HL-60 (cell line): ENCODE results near the gene RNF144A.

Experiments
- DNase-seq, 2 experiments: peaks; one replicate each; pipeline ENCODE4 v3.0.0-alpha.2; 2010 to 2020; ENCODE audit warnings: low read depth in 1 of 2, low spot score in 1 of 2
- H3K27ac ChIP-seq: fragments of 250-450 bp; sonication (Bioruptor Pico); replicated peaks from 2 replicates; pipeline ENCODE4 v1.5.1; 2020; ENCODE audit warnings: mild to moderate bottlenecking, moderate library complexity
- H3K27me3 ChIP-seq: fragments of 250-450 bp; sonication (Bioruptor Pico); 2 replicates; pipeline ENCODE4 v1.5.1; 2021; ENCODE audit warnings: mild to moderate bottlenecking, moderate library complexity; ENCODE audit not compliant: insufficient read depth, poor library complexity, severe bottlenecking
- H3K4me3 ChIP-seq: replicated peaks from 2 replicates; pipeline ENCODE4 v1.5.1; 2011; ENCODE audit warnings: mild to moderate bottlenecking, control low read depth, low read length; ENCODE audit not compliant: insufficient read depth
- CTCF ChIP-seq: IDR thresholded peaks from one replicate; pipeline ENCODE4 v1.5.1; 2011; ENCODE audit warnings: low read length, control low read depth, inconsistent platforms; ENCODE audit not compliant: insufficient read depth
- GABPA ChIP-seq: IDR thresholded peaks from 2 replicates; pipeline ENCODE4 v1.6.1; 2012; ENCODE audit warnings: low read depth
- POLR2AphosphoS5 ChIP-seq: IDR thresholded peaks from 2 replicates; pipeline ENCODE4 v1.6.1; 2012; ENCODE audit warnings: low read depth
- SPI1 ChIP-seq: IDR thresholded peaks from 2 replicates; pipeline ENCODE4 v1.6.1; 2012; ENCODE audit warnings: low read depth, mild to moderate bottlenecking, borderline replicate concordance
- TF ChIP-seq, protein P1 (sequence below): IDR thresholded peaks from 2 replicates; pipeline ENCODE4 v1.6.1; 2012; ENCODE audit warnings: low read depth; ENCODE audit not compliant: insufficient replicate concordance

RNF144A gene

DNA sequence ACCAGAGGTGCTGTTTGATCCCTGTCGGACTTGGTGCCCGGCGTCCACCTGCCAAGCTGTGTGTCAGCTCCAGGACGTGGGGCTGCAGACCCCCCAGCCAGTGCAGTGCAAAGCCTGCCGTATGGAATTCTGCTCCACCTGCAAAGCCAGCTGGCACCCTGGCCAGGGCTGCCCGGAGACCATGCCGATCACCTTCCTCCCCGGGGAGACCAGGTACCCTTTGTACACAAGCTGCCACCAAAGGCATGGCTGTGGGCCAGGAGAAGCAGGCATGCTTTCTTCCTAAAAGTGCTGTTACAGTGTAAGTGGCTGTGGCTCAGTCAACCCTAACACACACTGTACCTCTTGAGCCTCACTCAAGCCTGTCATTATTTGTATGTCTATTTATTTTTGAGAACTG is 103.3 kb downstream of the RNF144A start:
- no peak overlapping the region for H3K27ac ChIP-seq
- TF ChIP-seq SPI1 (no peak), CTCF (no peak), GABPA (no peak), POLR2AphosphoS5 (no peak)
- TF ChIP-seq, protein P1, sequence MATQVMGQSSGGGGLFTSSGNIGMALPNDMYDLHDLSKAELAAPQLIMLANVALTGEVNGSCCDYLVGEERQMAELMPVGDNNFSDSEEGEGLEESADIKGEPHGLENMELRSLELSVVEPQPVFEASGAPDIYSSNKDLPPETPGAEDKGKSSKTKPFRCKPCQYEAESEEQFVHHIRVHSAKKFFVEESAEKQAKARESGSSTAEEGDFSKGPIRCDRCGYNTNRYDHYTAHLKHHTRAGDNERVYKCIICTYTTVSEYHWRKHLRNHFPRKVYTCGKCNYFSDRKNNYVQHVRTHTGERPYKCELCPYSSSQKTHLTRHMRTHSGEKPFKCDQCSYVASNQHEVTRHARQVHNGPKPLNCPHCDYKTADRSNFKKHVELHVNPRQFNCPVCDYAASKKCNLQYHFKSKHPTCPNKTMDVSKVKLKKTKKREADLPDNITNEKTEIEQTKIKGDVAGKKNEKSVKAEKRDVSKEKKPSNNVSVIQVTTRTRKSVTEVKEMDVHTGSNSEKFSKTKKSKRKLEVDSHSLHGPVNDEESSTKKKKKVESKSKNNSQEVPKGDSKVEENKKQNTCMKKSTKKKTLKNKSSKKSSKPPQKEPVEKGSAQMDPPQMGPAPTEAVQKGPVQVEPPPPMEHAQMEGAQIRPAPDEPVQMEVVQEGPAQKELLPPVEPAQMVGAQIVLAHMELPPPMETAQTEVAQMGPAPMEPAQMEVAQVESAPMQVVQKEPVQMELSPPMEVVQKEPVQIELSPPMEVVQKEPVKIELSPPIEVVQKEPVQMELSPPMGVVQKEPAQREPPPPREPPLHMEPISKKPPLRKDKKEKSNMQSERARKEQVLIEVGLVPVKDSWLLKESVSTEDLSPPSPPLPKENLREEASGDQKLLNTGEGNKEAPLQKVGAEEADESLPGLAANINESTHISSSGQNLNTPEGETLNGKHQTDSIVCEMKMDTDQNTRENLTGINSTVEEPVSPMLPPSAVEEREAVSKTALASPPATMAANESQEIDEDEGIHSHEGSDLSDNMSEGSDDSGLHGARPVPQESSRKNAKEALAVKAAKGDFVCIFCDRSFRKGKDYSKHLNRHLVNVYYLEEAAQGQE: no peak
- H3K27me3 ChIP-seq: no peaks in the 10 kb centered on the region
- DNase-seq: no peak
- H3K4me3 ChIP-seq: no peak overlapping the region

DNA sequence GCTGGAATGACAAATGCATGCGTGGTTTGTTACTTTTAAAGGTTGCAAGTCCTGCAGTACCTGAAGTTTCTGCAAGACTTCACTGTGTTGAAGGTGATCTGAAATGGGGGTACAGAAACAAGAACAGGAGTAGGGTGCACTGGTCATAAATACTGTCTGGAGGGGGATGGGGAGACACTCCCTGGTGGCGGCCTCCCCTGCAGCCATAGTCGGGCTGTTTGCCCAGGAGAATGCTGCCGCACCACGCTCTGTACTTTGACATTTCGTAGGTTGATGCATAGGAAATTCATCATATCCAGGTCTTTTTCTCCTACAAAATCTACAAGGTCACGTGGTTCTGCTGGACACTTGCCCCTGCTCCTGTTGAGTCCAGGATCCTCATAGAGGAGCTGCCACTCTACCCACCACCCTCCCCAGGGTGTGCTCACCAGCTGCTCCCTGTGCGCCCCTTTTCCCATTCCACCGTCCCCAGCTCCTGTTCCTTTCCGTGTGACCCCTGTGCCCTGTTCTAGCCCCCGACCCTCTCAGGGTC is 103.8 kb downstream of the RNF144A start:
- H3K27ac ChIP-seq: no peak overlapping the region
- DNase-seq: no peak
- no peak for TF ChIP-seq SPI1
- TF ChIP-seq POLR2AphosphoS5: no peak
- TF ChIP-seq, protein P1: no peak
- no peak for TF ChIP-seq CTCF
- no peak for TF ChIP-seq GABPA
- no peaks in the 10 kb centered on the region for H3K27me3 ChIP-seq
- H3K4me3 ChIP-seq: no peak overlapping the region

DNA sequence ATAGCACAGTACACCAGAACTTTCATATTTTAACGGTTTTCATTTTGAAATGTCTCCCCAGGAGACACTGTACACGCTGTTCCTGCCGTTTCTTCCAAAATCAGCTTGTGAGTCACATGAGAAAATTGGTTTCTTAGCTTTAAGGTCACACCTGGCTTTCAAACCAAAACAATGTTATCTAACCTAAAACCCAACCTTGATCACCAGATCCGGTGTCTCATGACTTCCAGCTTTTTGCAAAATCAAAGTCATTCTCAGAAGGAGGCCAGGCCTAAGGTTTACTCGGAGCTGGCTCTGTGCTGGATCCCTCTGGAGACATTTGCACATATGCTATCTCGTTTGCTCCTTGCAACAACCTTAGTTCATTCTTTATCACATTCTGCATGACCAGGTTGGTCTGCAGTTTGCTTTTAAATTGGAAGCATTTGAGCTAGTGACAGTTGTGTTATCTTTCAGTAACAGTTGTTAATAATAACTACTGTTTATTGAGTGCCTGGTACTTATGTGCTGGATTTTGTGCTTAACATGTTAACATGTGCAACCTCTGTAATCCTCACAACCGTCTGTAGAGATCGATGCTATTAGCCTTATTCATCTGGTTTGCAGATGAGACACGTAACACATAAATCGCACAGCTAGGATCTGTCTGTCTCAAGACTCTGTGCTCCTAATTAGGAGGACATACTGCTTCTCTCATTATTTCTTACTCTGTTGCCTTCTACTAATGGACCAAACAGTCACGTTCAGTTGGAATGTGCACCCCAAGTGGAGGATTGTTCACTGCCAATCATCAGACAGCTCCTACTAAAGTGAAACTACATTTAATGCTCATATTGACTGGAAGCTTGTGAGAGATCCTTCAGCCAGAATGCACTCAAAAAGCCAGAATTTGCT is 105.5 kb downstream of the RNF144A start:
- DNase-seq: no peak
- no peak for TF ChIP-seq GABPA
- no peak for TF ChIP-seq CTCF
- TF ChIP-seq SPI1: no peak
- TF ChIP-seq POLR2AphosphoS5: no peak
- TF ChIP-seq, protein P1: no peak
- Histone ChIP-seq H3K27me3 (no peaks in the 10 kb centered on the region), H3K4me3 (no peak overlapping the region), H3K27ac (no peak overlapping the region)
